ENCODE data around the gene VIPAS39. TPM values are rescaled to one million over a fixed set of nuclear protein-coding genes. Genes with fewer than 3 reads are reported as not detected.
"Not testable (repeated sequence)": the region's sequence is repeated elsewhere in the genome, so short reads cannot be mapped to it uniquely, and the experiment has no call there.

Gene VIPAS39
- total RNA-seq, 1 experiment from 2014 or later, result 19.3 TPM

DNA sequence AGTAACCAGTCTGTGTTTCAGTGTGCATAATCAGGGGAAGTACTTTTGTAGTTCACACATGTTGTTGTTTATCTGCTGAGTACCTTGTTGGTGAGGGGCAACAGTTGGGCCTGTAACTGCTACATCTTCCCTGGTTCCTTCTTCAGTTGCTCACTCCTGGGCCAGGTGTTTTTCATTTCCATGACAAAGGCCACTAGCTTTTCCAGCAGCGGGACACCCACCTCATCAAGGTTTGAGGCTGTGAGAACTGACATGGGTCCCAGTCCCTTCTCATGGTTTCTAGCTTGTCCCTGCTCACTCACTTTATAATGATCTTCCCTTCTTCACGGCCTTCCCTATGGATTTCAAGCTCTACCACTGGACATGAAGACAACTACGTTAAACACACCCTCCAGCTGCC lies 32.5 kb downstream of the VIPAS39 start:
- Mint-ChIP-seq H3K27ac (ENCODE audit: unreplicated experiment) (no peak overlapping the region), H3K36me3 (ENCODE audit: insufficient read depth, unreplicated experiment) (peaks cover 21% of the 10 kb centered on the region), H3K4me1 (ENCODE audit: low read depth, unreplicated experiment) (peaks cover 12% of the 10 kb centered on the region), H3K27me3 (ENCODE audit: unreplicated experiment) (no peaks in the 10 kb centered on the region), H3K9me3 (ENCODE audit: low read depth, unreplicated experiment) (peaks cover 3% of the 10 kb centered on the region), H3K4me3 (ENCODE audit: low read depth, unreplicated experiment) (no peak overlapping the region)
- no TSS peak for BruUV-seq (replicated peaks)
- no peak for DNase-seq
- CTCF ChIA-PET, result interaction anchor here (0.5 kb wide), 1 partner anchor 319 kb away, joined by 4 read pairs; no protein-coding TSS in a partner anchor
- TF ChIP-seq, protein P1, sequence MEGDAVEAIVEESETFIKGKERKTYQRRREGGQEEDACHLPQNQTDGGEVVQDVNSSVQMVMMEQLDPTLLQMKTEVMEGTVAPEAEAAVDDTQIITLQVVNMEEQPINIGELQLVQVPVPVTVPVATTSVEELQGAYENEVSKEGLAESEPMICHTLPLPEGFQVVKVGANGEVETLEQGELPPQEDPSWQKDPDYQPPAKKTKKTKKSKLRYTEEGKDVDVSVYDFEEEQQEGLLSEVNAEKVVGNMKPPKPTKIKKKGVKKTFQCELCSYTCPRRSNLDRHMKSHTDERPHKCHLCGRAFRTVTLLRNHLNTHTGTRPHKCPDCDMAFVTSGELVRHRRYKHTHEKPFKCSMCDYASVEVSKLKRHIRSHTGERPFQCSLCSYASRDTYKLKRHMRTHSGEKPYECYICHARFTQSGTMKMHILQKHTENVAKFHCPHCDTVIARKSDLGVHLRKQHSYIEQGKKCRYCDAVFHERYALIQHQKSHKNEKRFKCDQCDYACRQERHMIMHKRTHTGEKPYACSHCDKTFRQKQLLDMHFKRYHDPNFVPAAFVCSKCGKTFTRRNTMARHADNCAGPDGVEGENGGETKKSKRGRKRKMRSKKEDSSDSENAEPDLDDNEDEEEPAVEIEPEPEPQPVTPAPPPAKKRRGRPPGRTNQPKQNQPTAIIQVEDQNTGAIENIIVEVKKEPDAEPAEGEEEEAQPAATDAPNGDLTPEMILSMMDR (IDR thresholded peaks at IDR 0.05; ENCODE audit: unreplicated experiment), result no peak
- intact Hi-C loops (cut with micrococcal nuclease; ENCODE audit: unreplicated experiment), result no loop called here

DNA sequence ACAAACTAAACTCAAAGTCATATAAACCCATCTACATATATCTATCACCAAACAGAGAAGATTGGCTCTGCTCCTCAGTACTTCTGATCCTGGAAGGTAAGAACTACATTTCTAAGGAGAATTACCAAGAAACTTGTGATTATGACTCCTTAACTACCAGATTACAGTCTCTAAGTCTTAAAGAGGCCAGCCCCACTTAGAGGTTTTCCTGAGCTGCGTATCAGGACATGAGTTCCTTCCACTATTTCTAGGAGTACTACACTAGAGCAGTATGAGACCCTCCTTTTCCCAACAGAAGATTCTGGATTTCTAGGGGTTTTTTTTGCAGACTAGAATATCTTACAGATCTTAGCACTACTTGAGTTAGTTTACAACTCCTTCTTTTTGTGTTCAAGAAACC lies 34.0 kb downstream of the VIPAS39 start, which contains the start of gene NOXRED1:
Gene NOXRED1 (minus strand): TSS at position 101 of the 400 bp plus-strand sequence. CDS start 634 bp downstream, outside the sequence.
- CTCF ChIA-PET, result no interaction called here
- intact Hi-C loops (cut with micrococcal nuclease; ENCODE audit: unreplicated experiment), result no loop called here
- DNase-seq, result no peak
- Mint-ChIP-seq H3K27ac (ENCODE audit: unreplicated experiment) (no peak within 1 kb of the TSS), H3K4me3 (ENCODE audit: low read depth, unreplicated experiment) (no peak within 1 kb of the TSS), H3K4me1 (ENCODE audit: low read depth, unreplicated experiment) (peaks cover 12% of the 10 kb centered on the region), H3K36me3 (ENCODE audit: insufficient read depth, unreplicated experiment) (peaks cover 15% of the 10 kb centered on the region), H3K9me3 (ENCODE audit: low read depth, unreplicated experiment) (peaks cover 3% of the 10 kb centered on the region), H3K27me3 (ENCODE audit: unreplicated experiment) (no peaks in the 10 kb centered on the region)
- TF ChIP-seq, protein P1 (IDR thresholded peaks at IDR 0.05; ENCODE audit: unreplicated experiment), result no peak
- no TSS peak for BruUV-seq (replicated peaks)

DNA sequence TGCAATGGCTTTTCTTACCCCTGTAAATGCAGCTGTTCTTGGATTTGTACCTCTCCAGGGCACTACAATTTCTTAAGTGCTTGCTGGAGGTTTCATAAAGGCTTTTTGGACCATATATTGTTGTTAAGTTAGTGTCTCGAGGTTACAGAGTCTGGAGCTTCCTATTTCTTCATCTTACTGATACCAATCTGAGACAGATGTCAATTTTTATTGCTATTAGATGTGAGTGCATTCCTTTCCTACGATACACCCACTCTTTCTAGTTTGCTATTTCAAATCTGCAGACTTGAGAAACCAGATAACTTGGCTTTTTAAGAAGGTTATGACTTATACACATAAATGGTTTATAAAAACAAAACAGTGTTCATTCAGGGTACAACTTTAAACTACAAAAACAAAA lies 36.2 kb downstream of the VIPAS39 start:
- Mint-ChIP-seq H3K4me1 (ENCODE audit: low read depth, unreplicated experiment) (peaks cover 12% of the 10 kb centered on the region), H3K4me3 (ENCODE audit: low read depth, unreplicated experiment) (no peak overlapping the region), H3K27ac (ENCODE audit: unreplicated experiment) (no peak overlapping the region), H3K27me3 (ENCODE audit: unreplicated experiment) (no peaks in the 10 kb centered on the region), H3K9me3 (ENCODE audit: low read depth, unreplicated experiment) (peaks cover 3% of the 10 kb centered on the region), H3K36me3 (ENCODE audit: insufficient read depth, unreplicated experiment) (peaks cover 5% of the 10 kb centered on the region)
- CTCF ChIA-PET, result no interaction called here
- BruUV-seq (replicated peaks), result no TSS peak
- intact Hi-C loops (cut with micrococcal nuclease; ENCODE audit: unreplicated experiment), result no loop called here
- no peak for DNase-seq
- TF ChIP-seq, protein P1 (IDR thresholded peaks at IDR 0.05; ENCODE audit: unreplicated experiment), result no peak

DNA sequence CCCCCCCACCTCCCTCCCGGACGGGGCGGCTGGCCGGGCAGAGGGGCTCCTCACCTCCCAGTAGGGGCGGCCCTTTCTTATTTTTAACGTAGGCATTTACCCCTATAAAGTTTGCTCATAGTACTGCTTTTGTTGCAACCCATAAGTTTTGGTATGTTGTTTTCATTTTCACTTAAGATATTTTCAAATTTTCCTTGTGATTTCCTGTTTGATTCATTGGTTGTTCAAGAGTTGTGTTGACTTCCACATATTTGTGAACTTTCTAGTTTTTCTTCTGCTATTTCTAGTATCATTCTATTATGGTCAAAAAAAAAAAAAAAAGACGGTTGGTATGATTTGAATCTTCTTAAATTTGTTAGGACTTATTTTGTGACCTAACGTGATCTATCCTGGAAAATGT lies 40.6 kb downstream of the VIPAS39 start:
- no TSS peak for BruUV-seq (replicated peaks)
- intact Hi-C loops (cut with micrococcal nuclease; ENCODE audit: unreplicated experiment), result no loop called here
- no peak overlapping the region for H3K4me3 Mint-ChIP-seq (ENCODE audit: low read depth, unreplicated experiment)

DNA sequence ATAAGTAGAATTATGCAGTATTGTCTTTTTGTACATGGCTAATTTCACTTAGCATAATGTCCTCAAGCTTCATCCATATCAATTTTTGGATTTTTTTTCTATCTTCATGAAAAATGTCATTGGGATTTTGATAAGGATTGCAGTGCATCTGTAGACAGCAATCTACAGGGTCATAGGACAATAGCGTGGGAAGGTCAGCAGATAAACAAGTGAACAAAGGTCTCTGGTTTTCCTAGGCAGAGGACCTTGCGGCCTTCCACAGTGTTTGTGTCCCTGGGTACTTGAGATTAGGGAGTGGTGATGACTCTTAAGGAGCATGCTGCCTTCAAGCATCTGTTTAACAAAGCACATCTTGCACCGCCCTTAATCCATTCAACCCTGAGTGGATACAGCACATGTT lies 41.3 kb downstream of the VIPAS39 start:
- H3K4me1 Mint-ChIP-seq (ENCODE audit: low read depth, unreplicated experiment); H3K27me3 Mint-ChIP-seq (ENCODE audit: unreplicated experiment); BruUV-seq (replicated peaks); H3K9me3 Mint-ChIP-seq (ENCODE audit: low read depth, unreplicated experiment); intact Hi-C loops (cut with micrococcal nuclease; ENCODE audit: unreplicated experiment); H3K27ac Mint-ChIP-seq (ENCODE audit: unreplicated experiment); DNase-seq; H3K4me3 Mint-ChIP-seq (ENCODE audit: low read depth, unreplicated experiment); H3K36me3 Mint-ChIP-seq (ENCODE audit: insufficient read depth, unreplicated experiment): not testable (repeated sequence)
- CTCF ChIA-PET, result interaction anchor here (1.0 kb wide), 1 partner anchor 27 kb away, joined by 3 read pairs; no protein-coding TSS in a partner anchor

More for the DNA sequence above, 40.6 kb downstream of the VIPAS39 start:
- DNase-seq, result no peak
- Mint-ChIP-seq H3K36me3 (ENCODE audit: insufficient read depth, unreplicated experiment) (no peaks in the 10 kb centered on the region), H3K4me1 (ENCODE audit: low read depth, unreplicated experiment) (peaks cover 8% of the 10 kb centered on the region), H3K27ac (ENCODE audit: unreplicated experiment) (no peak overlapping the region), H3K27me3 (ENCODE audit: unreplicated experiment) (no peaks in the 10 kb centered on the region), H3K9me3 (ENCODE audit: low read depth, unreplicated experiment) (peaks cover 3% of the 10 kb centered on the region)
- TF ChIP-seq, protein P1 (IDR thresholded peaks at IDR 0.05; ENCODE audit: unreplicated experiment), result no peak
- CTCF ChIA-PET, result no interaction called here

DNA sequence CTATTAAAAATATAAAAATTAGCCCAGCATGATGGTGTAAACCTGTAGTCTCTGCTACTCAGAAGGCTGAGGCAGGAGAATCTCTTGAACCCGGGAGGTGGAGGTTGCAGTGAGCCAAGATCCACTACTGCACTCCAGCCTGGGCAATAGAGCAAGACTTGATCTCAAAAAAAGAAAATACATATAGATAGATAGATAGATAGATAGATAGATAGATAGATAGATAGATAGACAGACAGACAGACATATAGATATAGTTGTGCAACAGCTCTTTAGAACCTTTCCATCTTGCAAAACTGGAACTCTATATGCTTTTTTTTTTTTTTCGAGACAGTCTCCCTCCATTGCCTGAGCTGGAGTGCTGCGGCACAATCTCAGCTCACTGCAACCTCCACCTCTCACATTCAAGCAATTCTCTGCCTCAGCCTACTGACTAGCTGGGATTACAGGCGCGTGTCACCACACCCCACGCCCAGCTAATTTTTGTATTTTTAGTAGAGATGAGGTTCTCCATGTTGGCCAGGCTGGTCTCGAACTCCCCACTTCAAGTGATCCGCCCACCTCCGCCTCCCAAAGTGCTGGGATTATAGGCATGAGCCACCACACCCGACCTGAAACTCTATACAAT lies 41.9 kb downstream of the VIPAS39 start:
- intact Hi-C loops (cut with micrococcal nuclease; ENCODE audit: unreplicated experiment); BruUV-seq (replicated peaks); H3K27me3 Mint-ChIP-seq (ENCODE audit: unreplicated experiment): not testable (repeated sequence)

More for the DNA sequence above, 41.9 kb downstream of the VIPAS39 start:
- H3K4me1 Mint-ChIP-seq (ENCODE audit: low read depth, unreplicated experiment); H3K36me3 Mint-ChIP-seq (ENCODE audit: insufficient read depth, unreplicated experiment); DNase-seq; H3K27ac Mint-ChIP-seq (ENCODE audit: unreplicated experiment); H3K9me3 Mint-ChIP-seq (ENCODE audit: low read depth, unreplicated experiment); H3K4me3 Mint-ChIP-seq (ENCODE audit: low read depth, unreplicated experiment): not testable (repeated sequence)
- CTCF ChIA-PET, result interaction anchor here (1.0 kb wide), 1 partner anchor 27 kb away, joined by 3 read pairs; no protein-coding TSS in a partner anchor
